Ovary (tissue), 3 donors: ENCODE data around the gene MTG1.
"Not testable (repeated sequence)": the region's sequence is repeated elsewhere in the genome, so short reads cannot be mapped to it uniquely, and the experiment has no call there.

Experiments used
- EP300 ChIP-seq: sonication (generic); formaldehyde crosslinking; IDR thresholded peaks from one replicate; pipeline ENCODE4 v1.6.1; 2017; ENCODE audit warnings: antibody characterized with exemption
- POLR2A ChIP-seq: fragments of 450-650 bp; IDR thresholded peaks from one replicate; pipeline ENCODE4 v1.6.1; 2017; ENCODE audit warnings: antibody characterized with exemption, mild to moderate bottlenecking, moderate library complexity
- TF ChIP-seq, protein P1 (sequence below), 3 donors: fragments of 450-650 bp in 2 of 3; fragments of 200-600 bp in 1 of 3; IDR thresholded peaks; one replicate each; pipeline versions ENCODE4 v1.5.1 to v1.8.0; 2016 to 2022; ENCODE audit warnings: antibody characterized with exemption in 3 of 3, mild to moderate bottlenecking in 1 of 3
- donor health status: DM: no; HTN: no; CAD: no.

GRCh38 chr10:133429571-133429970 is 35.6 kb downstream of the MTG1 start:
- TF ChIP-seq, protein P1, sequence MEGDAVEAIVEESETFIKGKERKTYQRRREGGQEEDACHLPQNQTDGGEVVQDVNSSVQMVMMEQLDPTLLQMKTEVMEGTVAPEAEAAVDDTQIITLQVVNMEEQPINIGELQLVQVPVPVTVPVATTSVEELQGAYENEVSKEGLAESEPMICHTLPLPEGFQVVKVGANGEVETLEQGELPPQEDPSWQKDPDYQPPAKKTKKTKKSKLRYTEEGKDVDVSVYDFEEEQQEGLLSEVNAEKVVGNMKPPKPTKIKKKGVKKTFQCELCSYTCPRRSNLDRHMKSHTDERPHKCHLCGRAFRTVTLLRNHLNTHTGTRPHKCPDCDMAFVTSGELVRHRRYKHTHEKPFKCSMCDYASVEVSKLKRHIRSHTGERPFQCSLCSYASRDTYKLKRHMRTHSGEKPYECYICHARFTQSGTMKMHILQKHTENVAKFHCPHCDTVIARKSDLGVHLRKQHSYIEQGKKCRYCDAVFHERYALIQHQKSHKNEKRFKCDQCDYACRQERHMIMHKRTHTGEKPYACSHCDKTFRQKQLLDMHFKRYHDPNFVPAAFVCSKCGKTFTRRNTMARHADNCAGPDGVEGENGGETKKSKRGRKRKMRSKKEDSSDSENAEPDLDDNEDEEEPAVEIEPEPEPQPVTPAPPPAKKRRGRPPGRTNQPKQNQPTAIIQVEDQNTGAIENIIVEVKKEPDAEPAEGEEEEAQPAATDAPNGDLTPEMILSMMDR (IDR thresholded peaks at IDR 0.05): not testable (repeated sequence)
- not testable (repeated sequence) for TF ChIP-seq POLR2A, EP300
